GM23338 (cell line): Measurements from ENCODE around the gene VDAC1.

Experiments
- CREB1 ChIP-seq: fragments of 250-450 bp; sonication (Bioruptor Pico); IDR thresholded peaks from 2 replicates; pipeline ENCODE4 v1.5.0; 2020; ENCODE audit warnings: low read depth, mild to moderate bottlenecking, moderate library complexity
- CTCF ChIP-seq, 2 experiments: fragments of 200-600 bp in 1 of 2; sonication (generic) in 1 of 2; conservative IDR thresholded peaks; 2 replicates each; pipeline versions ENCODE4 v1.5.1 to v1.6.1; 2016 to 2017; ENCODE audit warnings: antibody characterized with exemption in 2 of 2, low read depth in 2 of 2, mild to moderate bottlenecking in 2 of 2, moderate library complexity in 1 of 2
- EZH2 ChIP-seq: fragments of 200-600 bp; sonication (generic); IDR thresholded peaks from one replicate; pipeline ENCODE4 v1.8.0; 2017; ENCODE audit warnings: antibody characterized with exemption, mild to moderate bottlenecking, low read depth; ENCODE audit not compliant: unreplicated experiment
- EZH2phosphoT487 ChIP-seq: fragments of 200-600 bp; sonication (generic); IDR thresholded peaks from one replicate; pipeline ENCODE4 v1.8.1; 2018; ENCODE audit warnings: antibody characterized with exemption; ENCODE audit not compliant: unreplicated experiment
- JUNB ChIP-seq: IDR thresholded peaks from one replicate; pipeline ENCODE4 v1.6.1; 2016; ENCODE audit warnings: antibody characterized with exemption; ENCODE audit not compliant: unreplicated experiment
- NANOG ChIP-seq: IDR thresholded peaks from 2 replicates; pipeline ENCODE4 v1.6.1; 2016; ENCODE audit warnings: antibody characterized with exemption, borderline replicate concordance
- POLR2AphosphoS5 ChIP-seq: IDR thresholded peaks from 2 replicates; pipeline ENCODE4 v1.6.1; 2016; ENCODE audit warnings: antibody characterized with exemption, low read depth
- REST ChIP-seq: IDR thresholded peaks from one replicate; pipeline ENCODE4 v1.6.1; 2018; ENCODE audit warnings: antibody characterized with exemption; ENCODE audit not compliant: unreplicated experiment
- TF ChIP-seq, protein P1 (sequence below): IDR thresholded peaks from 2 replicates; pipeline ENCODE4 v1.6.1; 2016; ENCODE audit warnings: antibody characterized with exemption
- TF ChIP-seq, protein P2 (sequence below): fragments of 250-450 bp; sonication (Bioruptor Pico); IDR thresholded peaks from 2 replicates; pipeline ENCODE4 v1.5.0; 2020; ENCODE audit warnings: mild to moderate bottlenecking, moderate library complexity

DNA sequence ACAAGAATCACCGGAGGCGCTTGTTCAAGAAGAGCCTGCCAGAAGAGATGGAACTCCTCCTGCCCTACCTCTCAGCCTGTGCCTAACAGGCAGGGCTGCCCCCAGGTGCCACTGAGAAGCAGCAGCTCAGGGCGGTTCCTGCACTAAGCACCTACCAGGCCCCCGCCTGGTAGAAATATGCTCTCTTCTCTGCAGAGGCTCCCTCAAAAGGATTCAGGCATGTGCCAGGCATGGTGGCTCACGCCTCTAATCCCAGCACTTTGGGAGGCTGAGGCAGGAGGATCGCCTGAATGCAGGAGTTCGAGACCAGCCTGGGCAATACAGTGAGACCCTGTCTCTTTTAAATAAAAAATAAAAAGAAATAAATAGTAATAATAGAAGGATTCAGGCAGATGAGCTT lies 6.0 kb downstream of the VDAC1 start:
- no peak for TF ChIP-seq CTCF (conservative IDR thresholded peaks at IDR 0.05; ENCODE audit: low read depth in 2 of 2)
- TF ChIP-seq, protein P1, sequence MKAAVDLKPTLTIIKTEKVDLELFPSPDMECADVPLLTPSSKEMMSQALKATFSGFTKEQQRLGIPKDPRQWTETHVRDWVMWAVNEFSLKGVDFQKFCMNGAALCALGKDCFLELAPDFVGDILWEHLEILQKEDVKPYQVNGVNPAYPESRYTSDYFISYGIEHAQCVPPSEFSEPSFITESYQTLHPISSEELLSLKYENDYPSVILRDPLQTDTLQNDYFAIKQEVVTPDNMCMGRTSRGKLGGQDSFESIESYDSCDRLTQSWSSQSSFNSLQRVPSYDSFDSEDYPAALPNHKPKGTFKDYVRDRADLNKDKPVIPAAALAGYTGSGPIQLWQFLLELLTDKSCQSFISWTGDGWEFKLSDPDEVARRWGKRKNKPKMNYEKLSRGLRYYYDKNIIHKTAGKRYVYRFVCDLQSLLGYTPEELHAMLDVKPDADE: no peak
- TF ChIP-seq POLR2AphosphoS5: no peak
- no peak for TF ChIP-seq EZH2
- TF ChIP-seq CREB1 (CRISPR knock-in tag): no peak
- no peak for TF ChIP-seq EZH2phosphoT487
- no peak for TF ChIP-seq JUNB
- no peak for TF ChIP-seq REST
- TF ChIP-seq NANOG: no peak
- TF ChIP-seq, protein P2, sequence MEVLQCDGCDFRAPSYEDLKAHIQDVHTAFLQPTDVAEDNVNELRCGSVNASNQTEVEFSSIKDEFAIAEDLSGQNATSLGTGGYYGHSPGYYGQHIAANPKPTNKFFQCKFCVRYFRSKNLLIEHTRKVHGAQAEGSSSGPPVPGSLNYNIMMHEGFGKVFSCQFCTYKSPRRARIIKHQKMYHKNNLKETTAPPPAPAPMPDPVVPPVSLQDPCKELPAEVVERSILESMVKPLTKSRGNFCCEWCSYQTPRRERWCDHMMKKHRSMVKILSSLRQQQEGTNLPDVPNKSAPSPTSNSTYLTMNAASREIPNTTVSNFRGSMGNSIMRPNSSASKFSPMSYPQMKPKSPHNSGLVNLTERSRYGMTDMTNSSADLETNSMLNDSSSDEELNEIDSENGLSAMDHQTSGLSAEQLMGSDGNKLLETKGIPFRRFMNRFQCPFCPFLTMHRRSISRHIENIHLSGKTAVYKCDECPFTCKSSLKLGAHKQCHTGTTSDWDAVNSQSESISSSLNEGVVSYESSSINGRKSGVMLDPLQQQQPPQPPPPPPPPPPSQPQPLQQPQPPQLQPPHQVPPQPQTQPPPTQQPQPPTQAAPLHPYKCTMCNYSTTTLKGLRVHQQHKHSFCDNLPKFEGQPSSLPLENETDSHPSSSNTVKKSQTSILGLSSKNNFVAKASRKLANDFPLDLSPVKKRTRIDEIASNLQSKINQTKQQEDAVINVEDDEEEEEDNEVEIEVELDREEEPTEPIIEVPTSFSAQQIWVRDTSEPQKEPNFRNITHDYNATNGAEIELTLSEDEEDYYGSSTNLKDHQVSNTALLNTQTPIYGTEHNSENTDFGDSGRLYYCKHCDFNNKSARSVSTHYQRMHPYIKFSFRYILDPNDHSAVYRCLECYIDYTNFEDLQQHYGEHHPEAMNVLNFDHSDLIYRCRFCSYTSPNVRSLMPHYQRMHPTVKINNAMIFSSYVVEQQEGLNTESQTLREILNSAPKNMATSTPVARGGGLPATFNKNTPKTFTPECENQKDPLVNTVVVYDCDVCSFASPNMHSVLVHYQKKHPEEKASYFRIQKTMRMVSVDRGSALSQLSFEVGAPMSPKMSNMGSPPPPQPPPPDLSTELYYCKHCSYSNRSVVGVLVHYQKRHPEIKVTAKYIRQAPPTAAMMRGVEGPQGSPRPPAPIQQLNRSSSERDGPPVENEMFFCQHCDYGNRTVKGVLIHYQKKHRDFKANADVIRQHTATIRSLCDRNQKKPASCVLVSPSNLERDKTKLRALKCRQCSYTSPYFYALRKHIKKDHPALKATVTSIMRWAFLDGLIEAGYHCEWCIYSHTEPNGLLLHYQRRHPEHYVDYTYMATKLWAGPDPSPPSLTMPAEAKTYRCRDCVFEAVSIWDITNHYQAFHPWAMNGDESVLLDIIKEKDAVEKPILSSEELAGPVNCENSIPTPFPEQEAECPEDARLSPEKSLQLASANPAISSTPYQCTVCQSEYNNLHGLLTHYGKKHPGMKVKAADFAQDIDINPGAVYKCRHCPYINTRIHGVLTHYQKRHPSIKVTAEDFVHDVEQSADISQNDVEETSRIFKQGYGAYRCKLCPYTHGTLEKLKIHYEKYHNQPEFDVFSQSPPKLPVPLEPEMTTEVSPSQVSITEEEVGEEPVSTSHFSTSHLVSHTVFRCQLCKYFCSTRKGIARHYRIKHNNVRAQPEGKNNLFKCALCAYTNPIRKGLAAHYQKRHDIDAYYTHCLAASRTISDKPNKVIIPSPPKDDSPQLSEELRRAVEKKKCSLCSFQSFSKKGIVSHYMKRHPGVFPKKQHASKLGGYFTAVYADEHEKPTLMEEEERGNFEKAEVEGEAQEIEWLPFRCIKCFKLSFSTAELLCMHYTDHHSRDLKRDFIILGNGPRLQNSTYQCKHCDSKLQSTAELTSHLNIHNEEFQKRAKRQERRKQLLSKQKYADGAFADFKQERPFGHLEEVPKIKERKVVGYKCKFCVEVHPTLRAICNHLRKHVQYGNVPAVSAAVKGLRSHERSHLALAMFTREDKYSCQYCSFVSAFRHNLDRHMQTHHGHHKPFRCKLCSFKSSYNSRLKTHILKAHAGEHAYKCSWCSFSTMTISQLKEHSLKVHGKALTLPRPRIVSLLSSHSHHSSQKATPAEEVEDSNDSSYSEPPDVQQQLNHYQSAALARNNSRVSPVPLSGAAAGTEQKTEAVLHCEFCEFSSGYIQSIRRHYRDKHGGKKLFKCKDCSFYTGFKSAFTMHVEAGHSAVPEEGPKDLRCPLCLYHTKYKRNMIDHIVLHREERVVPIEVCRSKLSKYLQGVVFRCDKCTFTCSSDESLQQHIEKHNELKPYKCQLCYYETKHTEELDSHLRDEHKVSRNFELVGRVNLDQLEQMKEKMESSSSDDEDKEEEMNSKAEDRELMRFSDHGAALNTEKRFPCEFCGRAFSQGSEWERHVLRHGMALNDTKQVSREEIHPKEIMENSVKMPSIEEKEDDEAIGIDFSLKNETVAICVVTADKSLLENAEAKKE: no peak
